ENCODE data around the gene HDAC2.
"Not testable (repeated sequence)": the region's sequence is repeated elsewhere in the genome, so short reads cannot be mapped to it uniquely, and the experiment has no call there.

The HDAC2 gene

DNA sequence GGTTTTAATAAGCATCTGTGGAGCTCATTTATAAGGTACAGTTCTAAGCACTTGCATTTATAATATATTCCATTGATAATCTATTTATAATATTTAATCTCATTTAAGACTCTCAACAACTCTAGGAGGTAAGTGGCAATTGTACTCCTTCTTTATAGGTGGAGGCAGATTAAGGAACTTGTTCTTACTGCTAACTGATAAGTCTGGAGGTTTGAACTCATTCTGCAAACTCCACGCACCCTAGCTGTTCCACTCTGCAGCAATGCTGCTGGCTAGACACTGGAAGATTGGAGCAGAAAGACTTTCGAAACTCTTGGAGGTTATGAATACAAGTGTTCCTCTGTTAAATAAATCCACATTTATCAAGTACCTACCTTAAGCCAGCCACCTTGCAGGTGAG, 793 bp upstream of the HDAC2 start:
- DNase-seq (ENCODE audit: low spot score), result peak; percentile 6

DNA sequence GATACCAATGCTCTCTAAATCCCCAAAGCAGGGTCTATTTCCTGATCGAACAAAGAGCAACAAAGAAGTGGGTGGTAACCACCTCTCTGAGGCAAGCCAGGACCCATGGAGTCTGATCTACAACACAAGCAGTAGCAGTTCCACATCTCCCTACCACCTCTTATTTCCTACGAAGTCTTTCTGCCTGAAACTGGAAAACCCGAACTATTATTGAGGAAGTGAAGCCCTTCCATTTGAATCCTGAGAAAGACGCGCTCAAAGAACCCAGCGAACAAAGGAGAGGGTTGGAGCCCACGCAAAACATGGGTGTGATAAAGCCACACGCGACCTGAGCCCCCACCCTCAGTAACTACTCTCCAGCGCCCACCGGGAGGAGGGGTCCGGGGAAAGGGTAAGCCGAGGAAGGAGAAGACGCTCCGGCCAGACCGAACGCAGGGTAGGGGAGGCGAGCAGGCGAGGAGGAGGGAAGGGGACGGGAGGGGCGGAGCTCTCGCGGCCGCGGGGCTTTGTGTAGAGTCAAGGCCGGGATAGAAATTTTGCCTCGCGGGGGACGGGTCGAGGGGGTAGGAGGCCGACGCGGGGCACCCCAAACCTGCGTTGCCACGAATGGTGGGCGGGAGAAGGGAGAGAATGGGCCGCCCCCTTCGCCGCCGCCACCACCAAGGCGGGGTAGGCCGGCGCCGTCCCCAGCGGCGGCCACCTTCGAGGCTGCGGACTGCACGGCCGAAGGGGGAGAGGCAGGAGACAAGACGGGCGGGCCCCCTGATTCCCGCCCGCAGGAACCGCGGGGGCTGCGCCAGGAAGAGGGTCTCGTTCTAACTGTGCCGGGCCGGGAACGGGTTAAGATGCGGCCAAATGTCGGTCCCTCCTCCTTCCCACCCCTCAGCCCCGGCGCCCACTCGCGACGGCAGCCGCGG, 802 bp downstream of the HDAC2 start:
- DNase-seq (ENCODE audit: low spot score), result peak; percentile 34

DNA sequence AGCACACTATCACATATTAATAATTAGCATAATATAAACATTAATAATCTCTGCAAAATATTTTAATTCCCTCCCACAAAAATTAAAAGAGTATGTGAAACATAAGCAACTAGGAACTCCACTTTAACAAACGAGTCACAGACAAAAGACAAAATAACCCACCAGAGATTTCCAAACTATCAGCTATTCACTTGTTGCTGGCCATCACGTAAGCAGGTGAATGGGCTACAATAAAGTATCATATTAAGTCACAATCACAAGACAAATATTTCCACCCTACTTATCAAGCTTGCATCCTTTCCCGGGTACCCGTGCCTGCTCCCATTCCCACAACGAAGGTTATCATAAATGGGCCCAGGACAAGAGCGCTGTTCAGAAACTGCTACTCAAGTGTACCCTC, 2.5 kb downstream of the HDAC2 start:
- DNase-seq (ENCODE audit: low spot score), result no peak

DNA sequence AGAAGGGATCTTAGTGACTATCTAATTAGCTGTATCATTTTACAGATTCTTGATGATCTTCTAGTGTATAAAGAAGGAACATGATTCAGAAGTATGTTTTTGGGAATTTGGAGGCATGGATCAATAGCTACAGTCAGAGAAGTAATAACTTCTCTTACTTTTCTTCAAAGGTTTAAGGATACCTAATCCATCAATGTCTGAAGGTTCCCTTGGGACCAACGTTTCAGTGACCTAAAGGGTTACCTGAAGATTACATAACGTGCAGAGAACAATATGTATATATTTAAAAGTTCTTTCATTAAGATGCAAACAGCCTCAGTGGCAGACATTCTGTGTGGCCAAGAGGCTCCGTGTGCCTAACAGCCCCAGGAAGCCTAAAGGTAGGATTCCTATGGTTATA, 3.2 kb downstream of the HDAC2 start:
- no peak for DNase-seq (ENCODE audit: low spot score)

DNA sequence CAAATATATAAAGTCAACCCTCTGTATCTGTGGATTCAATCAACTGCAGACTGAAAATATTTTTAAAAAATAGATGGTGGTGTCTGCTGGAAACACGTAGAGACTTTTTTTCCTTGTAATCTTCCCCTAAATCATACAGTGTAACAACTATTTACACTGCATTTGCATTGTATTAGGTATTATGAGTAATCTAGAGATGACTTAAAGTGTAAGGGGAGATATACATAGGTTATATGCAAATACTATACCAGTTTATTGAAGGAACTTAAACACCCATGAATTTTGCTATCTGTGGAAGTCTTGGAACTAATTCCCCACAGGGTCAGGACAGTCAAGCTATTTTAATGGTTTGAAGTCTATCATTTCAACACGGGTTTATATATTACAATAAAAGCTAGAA, 10.2 kb downstream of the HDAC2 start:
- DNase-seq (ENCODE audit: low spot score), result no peak

DNA sequence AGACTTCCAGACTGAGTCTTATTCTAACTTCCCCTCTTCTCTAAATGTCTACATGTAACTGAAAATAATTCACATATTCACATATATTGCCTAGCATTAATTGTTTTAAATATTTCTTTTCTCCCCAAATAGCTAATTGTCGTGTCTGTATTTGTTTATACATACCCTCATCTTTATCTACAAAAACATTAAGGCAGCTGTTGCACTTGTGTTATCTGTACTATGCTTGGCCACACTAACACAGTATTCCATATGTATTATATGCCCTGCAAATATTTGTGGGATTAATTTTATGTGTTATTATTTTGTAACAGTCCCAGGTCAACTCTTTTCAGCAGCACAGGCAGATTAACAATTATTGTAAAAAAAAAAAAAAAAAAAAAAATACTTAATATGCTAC, 11.7 kb downstream of the HDAC2 start:
- DNase-seq (ENCODE audit: low spot score), result no peak

DNA sequence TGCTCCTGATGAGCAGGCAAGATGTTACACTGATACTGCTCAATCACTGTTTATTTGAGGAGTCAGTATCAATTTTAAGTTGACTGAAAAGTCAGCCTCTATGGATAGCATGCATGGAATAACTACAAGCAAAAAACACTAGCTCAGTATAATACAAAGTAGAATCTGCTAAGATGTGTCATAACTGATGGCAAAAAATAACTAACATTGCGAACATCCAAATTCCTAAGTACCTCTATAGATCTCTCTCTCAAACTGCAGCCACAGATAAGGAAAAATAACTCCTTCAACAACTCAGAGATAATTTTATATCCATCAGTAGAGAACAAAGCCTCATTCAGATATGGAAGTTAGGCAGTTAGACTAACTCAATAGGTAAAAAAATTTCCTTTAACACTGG, 16.3 kb downstream of the HDAC2 start:
- no peak for DNase-seq (ENCODE audit: low spot score)

DNA sequence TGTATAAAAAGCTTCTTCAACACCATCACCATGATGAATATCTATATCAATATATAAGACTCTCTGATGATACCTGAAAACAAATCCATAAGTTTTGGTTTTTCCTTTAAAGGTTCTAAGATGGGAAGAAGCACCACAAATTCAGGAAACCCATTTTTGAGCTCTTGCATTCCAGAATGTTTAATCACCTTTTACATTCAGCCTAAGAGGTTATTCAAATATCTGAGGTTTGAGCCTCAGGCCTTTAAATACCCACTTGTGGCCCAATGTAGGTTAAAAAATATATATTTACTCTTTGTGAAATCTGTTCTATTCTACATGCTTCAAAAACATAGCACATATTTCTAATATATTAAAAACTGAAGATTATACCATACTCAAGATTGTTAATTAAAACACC, 17.6 kb downstream of the HDAC2 start:
- DNase-seq (ENCODE audit: low spot score), result no peak

DNA sequence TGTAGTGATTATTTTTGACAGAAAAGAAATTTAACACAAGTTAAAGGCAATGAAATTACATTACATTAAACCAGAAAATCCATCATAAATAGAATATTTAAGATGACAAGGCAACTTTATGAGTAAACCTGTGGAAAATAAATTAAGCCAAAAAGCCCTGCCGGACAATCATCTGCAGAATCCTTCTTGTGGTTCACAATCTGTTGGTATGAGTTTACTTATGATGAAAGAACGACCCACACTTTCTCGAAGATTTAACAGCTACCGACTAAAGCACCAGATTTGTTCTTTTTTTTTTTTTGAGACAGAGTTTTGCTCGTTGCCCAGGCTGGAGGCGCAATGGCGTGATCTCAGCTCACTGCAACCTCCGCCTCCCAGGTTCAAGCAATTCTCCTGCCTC, 21.4 kb downstream of the HDAC2 start:
- DNase-seq (ENCODE audit: low spot score), result no peak

DNA sequence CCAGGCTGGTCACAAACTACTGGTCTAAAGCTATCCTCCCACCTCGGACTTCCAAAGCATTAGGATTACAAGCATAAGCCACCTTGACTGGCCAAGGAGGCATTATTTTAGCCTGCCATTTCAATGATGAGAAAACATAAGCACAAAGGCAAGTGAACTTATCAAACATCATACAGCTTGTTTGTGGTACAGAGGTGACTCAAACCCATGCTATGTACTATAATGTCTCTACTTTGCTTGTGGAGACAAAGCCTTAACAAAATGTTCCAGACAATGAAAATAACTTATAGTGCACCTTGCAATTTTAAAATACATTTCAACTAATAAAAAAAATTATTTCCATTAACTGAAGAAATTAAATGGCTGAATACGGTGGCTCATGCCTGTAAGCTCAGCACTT, 26.2 kb downstream of the HDAC2 start:
- no peak for DNase-seq (ENCODE audit: low spot score)

DNA sequence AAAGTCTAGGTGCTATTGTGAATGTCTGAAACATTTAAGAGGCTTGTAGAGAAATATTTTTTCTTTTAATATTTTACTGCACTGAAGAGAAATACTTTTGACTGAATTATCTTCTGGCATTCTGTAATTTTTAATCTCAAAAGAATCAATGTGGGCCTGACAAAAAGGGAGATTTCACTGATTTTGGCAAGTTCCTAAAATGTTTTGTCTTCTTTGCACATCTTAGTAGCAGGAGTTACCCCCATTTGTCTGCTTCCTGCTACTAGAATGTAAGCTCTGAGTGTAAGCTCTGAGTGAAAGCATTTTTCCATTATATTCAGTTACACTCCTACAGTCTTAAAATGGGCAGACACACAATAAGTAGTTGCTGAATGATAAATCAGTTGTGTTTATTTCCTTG, 31.1 kb downstream of the HDAC2 start:
- no peak for DNase-seq (ENCODE audit: low spot score)

DNA sequence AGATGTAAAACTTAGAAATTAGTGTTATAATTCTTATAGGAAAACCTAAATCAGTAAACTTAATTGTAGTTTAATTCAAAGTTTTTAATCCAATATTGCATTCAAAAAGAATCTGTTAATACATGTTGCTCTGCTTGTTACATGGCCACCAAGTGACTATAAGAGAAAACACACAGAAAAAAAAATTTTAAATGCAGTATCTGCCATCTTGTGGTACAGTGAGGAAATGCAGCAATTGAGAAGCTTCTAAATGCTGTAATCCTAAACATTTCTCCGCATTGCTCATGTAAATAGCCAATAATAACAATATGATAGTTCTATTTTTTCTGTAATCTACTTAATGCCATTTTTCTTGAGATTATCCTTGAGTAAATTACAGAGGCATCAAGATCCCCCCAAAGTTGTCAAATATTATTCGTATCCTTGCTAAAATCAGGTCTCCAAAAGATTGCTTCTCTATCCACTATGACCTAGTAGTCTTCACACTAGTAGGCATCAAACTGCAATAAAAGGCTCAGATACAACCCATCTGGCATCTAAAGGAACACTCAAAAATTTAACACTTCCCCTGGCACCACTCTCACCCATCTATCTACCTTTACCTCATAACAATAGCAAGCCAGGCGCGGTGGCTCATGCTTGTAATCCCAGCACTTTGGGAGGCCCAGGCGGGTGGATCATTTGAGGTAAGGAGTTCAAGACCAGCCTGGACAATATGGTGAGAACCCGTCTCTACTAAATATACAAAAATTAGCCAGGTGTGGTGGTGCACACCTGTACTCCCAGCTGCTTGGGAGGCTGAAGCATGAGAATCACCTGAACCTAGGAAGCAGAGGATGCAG, 34.6 kb downstream of the HDAC2 start:
- peak; percentile 55 for DNase-seq (ENCODE audit: low spot score)

DNA sequence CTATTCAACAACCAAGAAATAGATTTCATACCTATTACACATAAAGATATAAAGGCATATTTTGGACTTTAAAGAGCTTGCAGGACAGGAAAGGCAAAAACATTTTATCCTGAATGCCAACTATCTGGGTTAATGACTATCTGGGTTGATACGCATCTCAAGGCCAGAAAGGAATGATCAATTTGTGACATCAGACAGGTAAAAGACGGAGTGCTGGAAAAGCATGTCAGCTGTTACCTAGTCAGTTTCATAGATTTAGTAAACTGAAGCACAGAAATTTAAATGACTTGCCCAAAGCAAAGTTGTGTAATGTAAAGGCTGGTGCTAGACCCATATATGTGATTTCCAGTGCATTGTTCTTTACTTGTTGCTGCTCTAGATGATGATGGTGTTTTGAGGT, 36.8 kb downstream of the HDAC2 start:
- DNase-seq (ENCODE audit: low spot score), result no peak

DNA sequence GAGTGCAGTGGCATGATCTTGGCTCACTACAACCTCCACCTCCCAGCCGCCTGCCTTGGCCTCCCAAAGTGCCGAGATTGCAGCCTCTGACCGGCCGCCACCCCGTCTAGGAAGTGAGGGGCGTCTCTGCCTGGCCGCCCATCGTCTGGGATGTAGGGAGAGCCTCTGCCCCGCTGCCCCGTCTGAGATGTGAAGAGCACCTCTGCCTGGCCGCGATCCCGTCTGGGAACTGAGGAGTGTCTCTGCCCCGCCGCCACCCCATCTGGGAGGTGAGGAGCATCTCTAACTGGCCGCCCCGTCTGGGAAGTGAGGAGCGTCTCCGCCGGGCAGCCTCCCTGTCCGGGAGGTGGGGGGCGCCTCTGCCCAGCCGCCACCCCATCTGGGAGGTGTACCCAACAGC, 39.0 kb downstream of the HDAC2 start:
- not testable (repeated sequence) for DNase-seq (ENCODE audit: low spot score)

DNA sequence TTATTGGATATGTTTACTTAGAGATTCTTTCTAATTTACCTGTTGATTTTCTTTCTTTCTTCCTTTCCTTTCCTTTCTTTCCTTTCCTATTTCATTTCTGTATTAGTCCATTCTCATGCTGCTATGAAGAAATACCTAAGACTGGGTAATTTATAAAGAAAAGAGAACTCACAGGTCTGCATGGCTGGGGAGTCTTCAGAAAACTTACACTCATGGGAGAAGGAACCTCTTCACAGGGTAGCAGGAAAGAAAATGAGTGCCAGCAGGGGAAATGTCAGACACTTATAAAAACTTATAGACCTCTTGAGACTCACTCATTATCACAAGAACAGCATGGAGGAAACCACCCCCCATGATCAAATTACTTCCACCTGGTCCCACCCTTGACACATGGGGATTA, 40.8 kb downstream of the HDAC2 start:
- DNase-seq (ENCODE audit: low spot score), result no peak

DNA sequence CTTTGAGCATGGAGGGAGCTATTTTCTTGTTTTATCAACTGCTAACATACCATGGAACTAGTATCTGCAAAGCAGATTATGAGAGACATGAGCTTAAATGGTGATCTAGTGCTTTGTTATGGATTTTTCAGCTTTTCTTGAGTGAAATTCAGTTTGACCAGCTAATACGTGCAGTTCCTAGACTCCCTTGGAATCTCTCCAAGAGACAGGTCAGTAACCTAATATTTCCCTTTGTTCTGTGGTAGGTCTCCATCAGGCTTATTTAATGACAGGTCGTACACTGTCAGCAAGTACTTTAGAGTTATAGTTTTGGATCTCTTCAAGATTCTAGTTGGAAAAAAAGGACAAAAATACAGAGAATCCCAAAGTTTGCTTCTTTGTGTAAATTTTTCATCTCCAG, 43.9 kb downstream of the HDAC2 start:
- no peak for DNase-seq (ENCODE audit: low spot score)

DNA sequence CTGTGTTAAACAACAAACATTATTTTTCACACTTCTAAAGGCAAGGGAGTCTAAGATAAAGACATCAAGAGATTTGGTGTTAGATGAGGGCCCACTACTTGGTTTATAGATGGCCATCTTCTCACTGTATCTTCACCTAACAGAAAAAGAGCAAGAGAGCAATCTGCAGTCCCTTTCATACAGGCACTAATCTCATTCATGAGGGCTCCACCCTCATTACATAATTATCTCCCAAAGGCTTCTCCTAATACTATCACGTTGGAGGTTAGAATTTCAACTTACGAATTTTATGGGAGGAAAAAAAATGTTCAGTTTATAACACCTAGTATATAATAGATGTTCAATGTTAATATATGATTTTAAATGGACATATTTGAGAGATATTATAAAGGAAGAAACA, 45.6 kb downstream of the HDAC2 start:
- DNase-seq (ENCODE audit: low spot score), result no peak

DNA sequence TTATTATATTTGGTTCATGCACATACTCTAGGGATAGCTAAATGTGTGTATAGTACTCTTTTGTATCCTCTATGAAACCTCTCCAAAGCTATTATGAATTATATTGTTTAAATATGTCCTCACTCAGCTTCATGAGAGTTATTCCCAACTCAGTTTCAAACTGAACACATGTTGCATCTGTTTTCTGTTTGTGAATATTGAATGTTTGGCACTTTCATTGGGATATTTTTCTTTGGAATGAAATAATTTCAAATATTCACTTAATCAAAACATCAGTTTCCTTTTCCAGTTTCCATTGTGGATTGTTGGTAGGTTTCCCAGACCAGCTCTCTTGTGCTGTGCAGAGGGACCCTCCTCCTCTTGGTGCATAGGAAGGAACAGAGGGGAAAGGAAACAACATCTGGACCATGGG, 46.6 kb downstream of the HDAC2 start:
- no peak for DNase-seq (ENCODE audit: low spot score)

DNA sequence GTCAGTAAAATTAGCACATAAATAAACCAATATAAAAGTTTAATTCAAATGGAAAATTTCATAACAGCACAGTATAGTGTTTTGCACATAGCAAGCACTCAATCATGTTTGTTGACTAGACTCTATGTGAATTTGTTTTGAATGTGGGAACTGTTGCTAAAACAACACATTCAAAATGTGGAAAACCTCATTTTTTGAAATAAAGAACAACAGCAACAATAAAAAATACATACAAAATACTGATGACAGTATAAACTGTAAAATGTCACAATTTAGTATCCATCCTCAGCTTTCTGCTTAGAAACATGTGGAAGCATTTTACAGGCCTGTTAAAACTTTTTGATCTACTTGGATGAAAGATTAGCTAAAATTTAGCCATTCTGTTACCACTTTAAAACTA, 47.4 kb downstream of the HDAC2 start:
- no peak for DNase-seq (ENCODE audit: low spot score)

DNA sequence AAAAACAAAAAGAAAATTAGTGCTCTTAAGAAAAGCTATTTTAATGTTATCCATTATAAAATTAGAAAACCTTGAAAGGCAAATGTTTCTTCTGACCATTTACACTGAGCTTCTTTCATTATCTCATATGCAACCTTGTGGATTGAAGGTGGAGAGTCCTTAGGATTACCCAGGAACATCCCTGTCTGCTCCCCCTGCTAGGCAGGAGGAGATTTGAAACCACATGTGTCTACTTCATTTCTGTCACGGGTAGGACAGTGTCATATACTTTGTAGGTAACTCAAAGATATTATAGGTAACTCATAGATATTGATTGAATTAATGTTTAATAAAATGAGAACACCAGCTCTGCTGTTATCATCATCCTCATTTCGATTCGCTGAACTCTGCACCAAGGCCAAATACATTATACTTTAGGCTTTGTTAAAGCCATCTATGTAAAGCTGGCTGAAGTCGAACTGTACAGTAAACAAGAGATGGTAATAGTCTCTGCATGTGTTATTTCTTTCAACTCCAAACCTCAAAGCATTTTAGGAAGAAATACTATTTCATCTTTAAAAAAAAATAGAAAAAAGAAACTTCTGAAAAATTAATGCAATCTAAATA, 49.5 kb downstream of the HDAC2 start:
- DNase-seq (ENCODE audit: low spot score), result no peak

DNA sequence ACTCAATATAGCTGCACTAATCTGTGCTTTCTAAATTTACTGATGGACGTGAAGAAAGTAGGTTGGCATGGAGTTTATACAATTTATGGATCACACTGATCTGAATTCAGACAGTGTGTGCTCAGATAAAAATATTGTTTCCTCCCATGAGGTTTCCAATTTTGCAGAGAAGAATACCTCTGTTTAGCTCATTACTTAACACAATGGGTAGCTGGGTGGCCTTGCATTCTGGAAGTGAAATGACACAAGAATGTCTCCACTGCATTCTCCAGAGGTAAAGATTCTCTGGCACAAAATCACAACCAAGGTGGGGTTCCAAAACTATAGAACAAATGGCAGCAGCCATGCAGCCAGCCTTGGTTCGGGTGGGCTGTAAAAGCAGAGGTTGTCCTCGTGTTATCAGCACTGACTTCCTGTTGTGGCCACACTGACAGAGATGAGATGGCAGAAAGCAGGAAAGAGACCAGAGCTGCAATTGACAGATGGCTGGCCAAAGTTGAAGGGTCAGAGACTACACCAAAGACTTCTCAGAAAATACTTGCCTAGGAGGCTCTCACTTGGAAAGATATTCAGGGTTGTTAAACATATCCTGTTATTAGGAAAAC, 50.2 kb downstream of the HDAC2 start:
- DNase-seq (ENCODE audit: low spot score), result no peak

DNA sequence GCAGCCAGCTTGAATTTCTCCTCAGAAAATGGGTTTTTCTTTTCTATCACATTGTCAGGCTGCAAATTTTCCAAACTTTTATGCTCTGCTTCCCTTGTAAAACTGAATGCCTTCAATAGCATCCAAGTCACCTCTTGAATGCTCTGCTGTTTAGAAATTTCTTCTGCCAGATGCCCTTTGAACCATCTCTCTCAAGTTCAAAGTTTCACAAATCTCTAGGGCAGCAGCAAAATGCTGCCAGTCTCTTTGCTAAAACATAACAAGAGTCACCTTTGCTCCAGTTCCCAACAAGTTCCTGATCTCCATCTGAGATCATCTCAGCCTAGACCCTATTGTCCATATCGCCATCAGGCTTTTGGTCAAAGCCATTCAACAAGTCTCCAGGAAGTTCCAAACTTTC, 60.7 kb downstream of the HDAC2 start:
- DNase-seq (ENCODE audit: low spot score), result not testable (repeated sequence)
